HEK293 (cell line): ENCODE results near the gene ARF5.
A peak's percentile ranks its signal among the peaks of the same experiment; 100 is the strongest.

Experiments
- CTCF ChIA-PET: fragments of 350-600 bp; formaldehyde crosslinking; extraction: SDS; loops from one replicate; lab custom pipeline; 2021; ENCODE audit warnings: antibody characterized with exemption; lab: Yijun Ruan, JAX
- POLR2A ChIA-PET: fragments of 300-600 bp; formaldehyde crosslinking; extraction: SDS; loops from one replicate; lab custom pipeline; 2020; ENCODE audit warnings: antibody characterized with exemption, inconsistent platforms; lab: Yijun Ruan, JAX
- H3K27ac ChIP-seq: fragments of 200-500 bp; sonication (Bioruptor generic); 2 replicates; pipeline ENCODE4 v1.5.1; 2014; ENCODE audit warnings: low read depth, low read length, control low read depth, inconsistent platforms; ENCODE audit errors: extremely low read depth
- H3K36me3 ChIP-seq, 2 experiments: fragments of 200-500 bp in 1 of 2; sonication (Bioruptor generic) in 1 of 2; 1 replicate in 1 of 2; 2 replicates in 1 of 2; pipeline ENCODE4 v1.5.1; 2014 to 2017; ENCODE audit warnings: inconsistent platforms in 2 of 2, low read length in 2 of 2; ENCODE audit not compliant: control insufficient read depth in 2 of 2, insufficient read depth in 1 of 2
- H3K4me1 ChIP-seq: fragments of 200-500 bp; sonication (Bioruptor generic); 2 replicates; pipeline ENCODE4 v1.5.1; 2014; ENCODE audit warnings: mild to moderate bottlenecking, low read length, inconsistent platforms; ENCODE audit not compliant: control insufficient read depth, insufficient read depth
- H3K4me3 ChIP-seq: 2 replicates; pipeline ENCODE4 v1.5.1; 2011; ENCODE audit warnings: low read depth, mild to moderate bottlenecking, control low read depth, low read length, moderate library complexity
- H3K9me3 ChIP-seq: fragments of 200-500 bp; sonication (Bioruptor generic); 2 replicates; pipeline ENCODE4 v1.5.1; 2014; ENCODE audit warnings: low read depth, low read length, inconsistent platforms; ENCODE audit not compliant: control insufficient read depth, insufficient read depth
- MZF1 ChIP-seq: fragments of 450-650 bp; formaldehyde crosslinking; IDR thresholded peaks from 2 replicates; pipeline ENCODE4 v1.5.1; 2017; ENCODE audit warnings: missing biosample characterization, missing genetic modification characterization, borderline replicate concordance
- PRDM10 ChIP-seq: fragments of 450-650 bp; formaldehyde crosslinking; IDR thresholded peaks from 2 replicates; pipeline ENCODE4 v1.5.1; 2016; ENCODE audit warnings: missing biosample characterization, missing genetic modification characterization
- REPIN1 ChIP-seq: fragments of 450-650 bp; formaldehyde crosslinking; IDR thresholded peaks from 2 replicates; pipeline ENCODE4 v1.5.1; 2017; ENCODE audit warnings: missing biosample characterization, missing genetic modification characterization, low read depth
- ZBTB17 ChIP-seq: fragments of 450-650 bp; formaldehyde crosslinking; IDR thresholded peaks from 2 replicates; pipeline ENCODE4 v1.5.1; 2016; ENCODE audit warnings: missing biosample characterization, missing genetic modification characterization
- ZBTB26 ChIP-seq: fragments of 450-650 bp; formaldehyde crosslinking; optimal IDR thresholded peaks from 2 replicates; pipeline ENCODE3; 2016; ENCODE audit warnings: missing biosample characterization, mild to moderate bottlenecking, missing genetic modification characterization
- ZBTB44 ChIP-seq: fragments of 450-650 bp; IDR thresholded peaks from 2 replicates; pipeline ENCODE4 v1.5.1; 2018; ENCODE audit warnings: missing biosample characterization, mild to moderate bottlenecking, missing genetic modification characterization
- ZBTB48 ChIP-seq: fragments of 450-650 bp; formaldehyde crosslinking; IDR thresholded peaks from 2 replicates; pipeline ENCODE4 v1.5.1; 2016; ENCODE audit warnings: missing biosample characterization, missing genetic modification characterization
- ZFP41 ChIP-seq: fragments of 450-650 bp; formaldehyde crosslinking; IDR thresholded peaks from 2 replicates; pipeline ENCODE4 v1.5.1; 2016; ENCODE audit warnings: missing biosample characterization, missing genetic modification characterization, borderline replicate concordance
- ZNF10 ChIP-seq: fragments of 450-650 bp; formaldehyde crosslinking; IDR thresholded peaks from 2 replicates; pipeline ENCODE4 v1.5.1; 2017; ENCODE audit warnings: missing biosample characterization, missing genetic modification characterization
- ZNF121 ChIP-seq: fragments of 450-650 bp; formaldehyde crosslinking; IDR thresholded peaks from 2 replicates; pipeline ENCODE4 v1.5.1; 2016; ENCODE audit warnings: missing biosample characterization, missing genetic modification characterization
- ZNF146 ChIP-seq: fragments of 450-650 bp; formaldehyde crosslinking; IDR thresholded peaks from 2 replicates; pipeline ENCODE4 v1.5.1; 2016; ENCODE audit warnings: missing biosample characterization, missing genetic modification characterization
- ZNF16 ChIP-seq: fragments of 450-650 bp; formaldehyde crosslinking; IDR thresholded peaks from 2 replicates; pipeline ENCODE4 v1.5.1; 2016; ENCODE audit warnings: low read depth, missing biosample characterization, missing genetic modification characterization
- ZNF24 ChIP-seq: fragments of 450-650 bp; formaldehyde crosslinking; IDR thresholded peaks from 2 replicates; pipeline ENCODE4 v1.5.1; 2016; ENCODE audit warnings: missing biosample characterization, missing genetic modification characterization
- ZNF248 ChIP-seq: fragments of 450-650 bp; formaldehyde crosslinking; IDR thresholded peaks from 2 replicates; pipeline ENCODE4 v1.5.1; 2017; ENCODE audit warnings: missing biosample characterization, missing genetic modification characterization
- ZNF394 ChIP-seq: fragments of 450-650 bp; formaldehyde crosslinking; IDR thresholded peaks from 2 replicates; pipeline ENCODE4 v1.5.1; 2016; ENCODE audit warnings: missing biosample characterization, missing genetic modification characterization, mild to moderate bottlenecking, moderate library complexity, borderline replicate concordance
- ZNF423 ChIP-seq: fragments of 450-650 bp; formaldehyde crosslinking; IDR thresholded peaks from 2 replicates; pipeline ENCODE4 v1.5.1; 2016; ENCODE audit warnings: missing biosample characterization, missing genetic modification characterization
- ZNF549 ChIP-seq: fragments of 450-650 bp; IDR thresholded peaks from 2 replicates; pipeline ENCODE4 v1.5.1; 2018; ENCODE audit warnings: missing biosample characterization, missing genetic modification characterization, mild to moderate bottlenecking, inconsistent platforms, moderate library complexity
- ZNF555 ChIP-seq: fragments of 450-650 bp; formaldehyde crosslinking; conservative IDR thresholded peaks from 2 replicates; pipeline ENCODE4 v1.5.1; 2017; ENCODE audit warnings: missing biosample characterization, mild to moderate bottlenecking, missing genetic modification characterization, inconsistent platforms
- ZNF561 ChIP-seq: fragments of 450-650 bp; IDR thresholded peaks from 2 replicates; pipeline ENCODE4 v1.5.1; 2018; ENCODE audit warnings: missing biosample characterization, missing genetic modification characterization, borderline replicate concordance
- ZNF600 ChIP-seq: fragments of 450-650 bp; formaldehyde crosslinking; IDR thresholded peaks from 2 replicates; pipeline ENCODE4 v1.5.1; 2016; ENCODE audit warnings: missing biosample characterization, missing genetic modification characterization
- ZNF621 ChIP-seq: fragments of 450-650 bp; formaldehyde crosslinking; IDR thresholded peaks from 2 replicates; pipeline ENCODE4 v1.5.1; 2017; ENCODE audit warnings: missing biosample characterization, missing genetic modification characterization
- ZNF660 ChIP-seq: fragments of 450-650 bp; IDR thresholded peaks from 2 replicates; pipeline ENCODE4 v1.5.1; 2018; ENCODE audit warnings: missing biosample characterization, mild to moderate bottlenecking, missing genetic modification characterization
- ZNF785 ChIP-seq: fragments of 450-650 bp; formaldehyde crosslinking; IDR thresholded peaks from 2 replicates; pipeline ENCODE4 v1.5.1; 2016; ENCODE audit warnings: missing biosample characterization, missing genetic modification characterization
- ZNF830 ChIP-seq: fragments of 450-650 bp; IDR thresholded peaks from 2 replicates; pipeline ENCODE4 v1.5.0; 2018; ENCODE audit warnings: missing biosample characterization, missing genetic modification characterization, low read depth, mild to moderate bottlenecking, moderate library complexity
- ZSCAN30 ChIP-seq: fragments of 450-650 bp; IDR thresholded peaks from 2 replicates; pipeline ENCODE4 v1.5.1; 2018; ENCODE audit warnings: missing biosample characterization, mild to moderate bottlenecking, missing genetic modification characterization, moderate library complexity
- TF ChIP-seq, protein P1 (sequence below): fragments of 450-650 bp; formaldehyde crosslinking; IDR thresholded peaks from 2 replicates; pipeline ENCODE4 v1.5.1; 2016; ENCODE audit warnings: missing biosample characterization, missing genetic modification characterization
- TF ChIP-seq, protein P2 (sequence below): fragments of 450-650 bp; IDR thresholded peaks from 2 replicates; pipeline ENCODE4 v1.5.1; 2018; ENCODE audit warnings: missing biosample characterization, missing genetic modification characterization

The ARF5 gene

GRCh38 chr7:127581716-127582115 is 6.5 kb upstream of the ARF5 start (continued):
- no peak for TF ChIP-seq REPIN1 (tag by site-specific recombination)
- TF ChIP-seq ZNF621 (tag by site-specific recombination), result no peak
- no peak for TF ChIP-seq ZNF121
- TF ChIP-seq ZNF785 (tag by site-specific recombination), result no peak
- TF ChIP-seq, all 188 proteins: peak for 0

DNA sequence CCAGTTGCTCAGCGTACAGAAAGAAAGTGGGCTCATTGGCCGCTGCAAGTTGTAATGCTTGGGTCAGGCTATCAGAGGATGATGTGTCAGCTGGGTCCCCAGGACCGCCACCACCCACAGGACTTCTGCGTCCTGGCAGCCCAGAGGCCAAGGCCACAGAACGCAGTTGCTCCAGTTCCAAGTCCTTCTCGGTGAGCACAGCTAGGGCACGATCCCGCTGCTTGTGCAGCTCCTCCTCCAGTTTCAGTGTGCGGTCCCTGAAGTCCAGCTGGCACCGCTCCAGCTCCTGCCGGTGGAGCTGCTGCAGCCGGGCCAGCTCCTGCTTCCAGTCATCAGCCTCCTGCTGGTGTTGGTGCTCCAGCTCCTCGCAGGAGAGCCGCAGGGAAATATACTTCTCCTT is 5.8 kb upstream of the ARF5 start:
- H3K36me3 ChIP-seq, result peaks cover 0 to 46% of the 10 kb centered on the region in 2 experiments; a peak in 1 of 3 replicates
- H3K4me1 ChIP-seq, result peaks cover 6% of the 10 kb centered on the region; the same call in 1 of the 2 replicates
- ChIA-PET CTCF (no interaction called here), POLR2A (no interaction called here)
- no peak overlapping the region for H3K4me3 ChIP-seq
- H3K27ac ChIP-seq, result no peak overlapping the region
- no peaks in the 10 kb centered on the region for H3K9me3 ChIP-seq
- no peak for TF ChIP-seq ZNF555 (tag by site-specific recombination)
- peak; percentile 77 for TF ChIP-seq ZNF600 (tag by site-specific recombination)
- TF ChIP-seq ZNF394 (tag by site-specific recombination), result peak; percentile 29; the same call in 1 of the 2 replicates
- no peak for TF ChIP-seq ZFP41
- no peak for TF ChIP-seq ZNF561 (tag by site-specific recombination)
- TF ChIP-seq, protein P1, sequence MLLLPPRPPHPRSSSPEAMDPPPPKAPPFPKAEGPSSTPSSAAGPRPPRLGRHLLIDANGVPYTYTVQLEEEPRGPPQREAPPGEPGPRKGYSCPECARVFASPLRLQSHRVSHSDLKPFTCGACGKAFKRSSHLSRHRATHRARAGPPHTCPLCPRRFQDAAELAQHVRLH (tag by site-specific recombination), result no peak
- peak; percentile 68 for TF ChIP-seq ZBTB17 (tag by site-specific recombination)
- TF ChIP-seq MZF1 (tag by site-specific recombination), result no peak
- no peak for TF ChIP-seq ZNF785 (tag by site-specific recombination)
- TF ChIP-seq, protein P2, sequence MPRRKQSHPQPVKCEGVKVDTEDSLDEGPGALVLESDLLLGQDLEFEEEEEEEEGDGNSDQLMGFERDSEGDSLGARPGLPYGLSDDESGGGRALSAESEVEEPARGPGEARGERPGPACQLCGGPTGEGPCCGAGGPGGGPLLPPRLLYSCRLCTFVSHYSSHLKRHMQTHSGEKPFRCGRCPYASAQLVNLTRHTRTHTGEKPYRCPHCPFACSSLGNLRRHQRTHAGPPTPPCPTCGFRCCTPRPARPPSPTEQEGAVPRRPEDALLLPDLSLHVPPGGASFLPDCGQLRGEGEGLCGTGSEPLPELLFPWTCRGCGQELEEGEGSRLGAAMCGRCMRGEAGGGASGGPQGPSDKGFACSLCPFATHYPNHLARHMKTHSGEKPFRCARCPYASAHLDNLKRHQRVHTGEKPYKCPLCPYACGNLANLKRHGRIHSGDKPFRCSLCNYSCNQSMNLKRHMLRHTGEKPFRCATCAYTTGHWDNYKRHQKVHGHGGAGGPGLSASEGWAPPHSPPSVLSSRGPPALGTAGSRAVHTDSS (tag by site-specific recombination), result no peak
- TF ChIP-seq ZNF10 (tag by site-specific recombination), result peak; percentile 34; the same call in 1 of the 2 replicates
- TF ChIP-seq ZNF660 (tag by site-specific recombination), result peak; percentile 81
- 0 out of 2 replicates have a peak, but pooled peaks have one; percentile 14 for TF ChIP-seq ZNF423 (tag by site-specific recombination)
- no peak for TF ChIP-seq ZNF146 (tag by site-specific recombination)
- TF ChIP-seq ZNF24 (tag by site-specific recombination), result peak; percentile 43; the same call in 1 of the 2 replicates
- TF ChIP-seq ZNF248 (tag by site-specific recombination), result no peak
- peak; percentile 60; the same call in 1 of the 2 replicates for TF ChIP-seq ZBTB44 (tag by site-specific recombination)
- peak; percentile 44; the same call in 1 of the 2 replicates for TF ChIP-seq ZSCAN30
- no peak for TF ChIP-seq ZNF16 (tag by site-specific recombination)
- peak; percentile 15 for TF ChIP-seq ZBTB26 (tag by site-specific recombination)
- no peak for TF ChIP-seq ZNF830
- no peak for TF ChIP-seq ZNF549 (tag by site-specific recombination)
- peak; percentile 78 for TF ChIP-seq ZBTB48 (tag by site-specific recombination)
- no peak for TF ChIP-seq PRDM10 (tag by site-specific recombination)
